HEK293 (cell line): ENCODE results near the gene SSTR3.

Experiments used
- RBAK ChIP-seq: fragments of 450-650 bp; formaldehyde crosslinking; IDR thresholded peaks from 2 replicates; pipeline ENCODE4 v1.5.1; 2016; ENCODE audit warnings: missing biosample characterization, missing genetic modification characterization
- SP3 ChIP-seq: fragments of 450-650 bp; formaldehyde crosslinking; IDR thresholded peaks from 2 replicates; pipeline ENCODE4 v1.5.1; 2016; ENCODE audit warnings: missing biosample characterization, missing genetic modification characterization
- TCF7L2 ChIP-seq: IDR thresholded peaks from 2 replicates; pipeline ENCODE4 v1.6.1; 2011; ENCODE audit warnings: low read depth, mild to moderate bottlenecking, inconsistent platforms, low read length, moderate library complexity, borderline replicate concordance
- ZFP3 ChIP-seq: fragments of 450-650 bp; formaldehyde crosslinking; IDR thresholded peaks from 2 replicates; pipeline ENCODE4 v1.5.1; 2016; ENCODE audit warnings: low read depth, missing biosample characterization, missing genetic modification characterization
- ZNF24 ChIP-seq: fragments of 450-650 bp; formaldehyde crosslinking; IDR thresholded peaks from 2 replicates; pipeline ENCODE4 v1.5.1; 2016; ENCODE audit warnings: missing biosample characterization, missing genetic modification characterization
- ZNF274 ChIP-seq, 2 experiments: fragments of 200-500 bp in 1 of 2; fragments of 450-650 bp in 1 of 2; sonication (Bioruptor generic) in 1 of 2; formaldehyde crosslinking in 1 of 2; IDR thresholded peaks; 2 replicates each; pipeline versions ENCODE4 v1.5.1 to v1.6.1; 2014 to 2016; ENCODE audit warnings: borderline replicate concordance in 1 of 2, inconsistent platforms in 1 of 2, low read length in 1 of 2, missing biosample characterization in 1 of 2, missing genetic modification characterization in 1 of 2
- ZNF544 ChIP-seq: fragments of 450-650 bp; formaldehyde crosslinking; IDR thresholded peaks from 2 replicates; pipeline ENCODE4 v1.5.0; 2017; ENCODE audit warnings: missing biosample characterization, missing genetic modification characterization
- ZSCAN4 ChIP-seq: fragments of 450-650 bp; formaldehyde crosslinking; IDR thresholded peaks from 2 replicates; pipeline ENCODE4 v1.5.1; 2017; ENCODE audit warnings: missing biosample characterization, missing genetic modification characterization
- TF ChIP-seq, protein P1 (sequence below): fragments of 450-650 bp; formaldehyde crosslinking; IDR thresholded peaks from 2 replicates; pipeline ENCODE4 v1.5.1; 2017; ENCODE audit warnings: missing biosample characterization, missing genetic modification characterization
- TF ChIP-seq, protein P2 (sequence below): fragments of 450-650 bp; IDR thresholded peaks from 2 replicates; pipeline ENCODE4 v1.5.1; 2018; ENCODE audit warnings: missing biosample characterization, missing genetic modification characterization
- TF ChIP-seq, protein P3 (sequence below): fragments of 450-650 bp; formaldehyde crosslinking; IDR thresholded peaks from 2 replicates; pipeline ENCODE4 v1.5.1; 2016; ENCODE audit warnings: missing biosample characterization, missing genetic modification characterization
- TF ChIP-seq, protein P4 (sequence below): fragments of 450-650 bp; formaldehyde crosslinking; IDR thresholded peaks from 2 replicates; pipeline ENCODE4 v1.5.1; 2016; ENCODE audit warnings: missing biosample characterization, missing genetic modification characterization

DNA sequence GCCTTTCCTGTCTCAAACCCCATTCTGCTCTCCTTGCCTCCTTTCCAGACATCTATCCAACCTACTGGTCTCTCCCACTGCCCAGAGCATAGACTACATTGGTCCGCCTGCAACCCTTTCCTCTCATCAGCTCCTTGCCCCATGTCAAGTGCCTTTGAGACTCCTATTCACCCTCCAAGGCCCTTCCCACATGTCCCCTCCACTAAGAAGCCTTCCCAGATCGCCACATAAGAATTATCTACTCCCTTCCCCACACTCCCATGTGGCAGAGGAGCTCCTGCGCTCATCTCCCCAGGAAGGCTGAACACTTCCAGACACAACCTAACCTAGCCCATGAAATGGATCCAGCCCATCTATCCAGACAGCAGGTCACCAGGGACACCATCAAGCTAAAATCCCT is 34.5 kb downstream of the SSTR3 start:
- no peak for TF ChIP-seq RBAK (tag by site-specific recombination)
- no peak for TF ChIP-seq ZNF24
- TF ChIP-seq, protein P1, sequence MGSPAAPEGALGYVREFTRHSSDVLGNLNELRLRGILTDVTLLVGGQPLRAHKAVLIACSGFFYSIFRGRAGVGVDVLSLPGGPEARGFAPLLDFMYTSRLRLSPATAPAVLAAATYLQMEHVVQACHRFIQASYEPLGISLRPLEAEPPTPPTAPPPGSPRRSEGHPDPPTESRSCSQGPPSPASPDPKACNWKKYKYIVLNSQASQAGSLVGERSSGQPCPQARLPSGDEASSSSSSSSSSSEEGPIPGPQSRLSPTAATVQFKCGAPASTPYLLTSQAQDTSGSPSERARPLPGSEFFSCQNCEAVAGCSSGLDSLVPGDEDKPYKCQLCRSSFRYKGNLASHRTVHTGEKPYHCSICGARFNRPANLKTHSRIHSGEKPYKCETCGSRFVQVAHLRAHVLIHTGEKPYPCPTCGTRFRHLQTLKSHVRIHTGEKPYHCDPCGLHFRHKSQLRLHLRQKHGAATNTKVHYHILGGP (tag by site-specific recombination), result no peak
- TF ChIP-seq ZFP3 (tag by site-specific recombination), result peak; percentile 92
- TF ChIP-seq ZSCAN4 (tag by site-specific recombination), result no peak
- TF ChIP-seq, protein P2, sequence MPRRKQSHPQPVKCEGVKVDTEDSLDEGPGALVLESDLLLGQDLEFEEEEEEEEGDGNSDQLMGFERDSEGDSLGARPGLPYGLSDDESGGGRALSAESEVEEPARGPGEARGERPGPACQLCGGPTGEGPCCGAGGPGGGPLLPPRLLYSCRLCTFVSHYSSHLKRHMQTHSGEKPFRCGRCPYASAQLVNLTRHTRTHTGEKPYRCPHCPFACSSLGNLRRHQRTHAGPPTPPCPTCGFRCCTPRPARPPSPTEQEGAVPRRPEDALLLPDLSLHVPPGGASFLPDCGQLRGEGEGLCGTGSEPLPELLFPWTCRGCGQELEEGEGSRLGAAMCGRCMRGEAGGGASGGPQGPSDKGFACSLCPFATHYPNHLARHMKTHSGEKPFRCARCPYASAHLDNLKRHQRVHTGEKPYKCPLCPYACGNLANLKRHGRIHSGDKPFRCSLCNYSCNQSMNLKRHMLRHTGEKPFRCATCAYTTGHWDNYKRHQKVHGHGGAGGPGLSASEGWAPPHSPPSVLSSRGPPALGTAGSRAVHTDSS, result no peak
- TF ChIP-seq ZNF544 (tag by site-specific recombination), result no peak
- TF ChIP-seq TCF7L2, result no peak
- TF ChIP-seq, protein P3, sequence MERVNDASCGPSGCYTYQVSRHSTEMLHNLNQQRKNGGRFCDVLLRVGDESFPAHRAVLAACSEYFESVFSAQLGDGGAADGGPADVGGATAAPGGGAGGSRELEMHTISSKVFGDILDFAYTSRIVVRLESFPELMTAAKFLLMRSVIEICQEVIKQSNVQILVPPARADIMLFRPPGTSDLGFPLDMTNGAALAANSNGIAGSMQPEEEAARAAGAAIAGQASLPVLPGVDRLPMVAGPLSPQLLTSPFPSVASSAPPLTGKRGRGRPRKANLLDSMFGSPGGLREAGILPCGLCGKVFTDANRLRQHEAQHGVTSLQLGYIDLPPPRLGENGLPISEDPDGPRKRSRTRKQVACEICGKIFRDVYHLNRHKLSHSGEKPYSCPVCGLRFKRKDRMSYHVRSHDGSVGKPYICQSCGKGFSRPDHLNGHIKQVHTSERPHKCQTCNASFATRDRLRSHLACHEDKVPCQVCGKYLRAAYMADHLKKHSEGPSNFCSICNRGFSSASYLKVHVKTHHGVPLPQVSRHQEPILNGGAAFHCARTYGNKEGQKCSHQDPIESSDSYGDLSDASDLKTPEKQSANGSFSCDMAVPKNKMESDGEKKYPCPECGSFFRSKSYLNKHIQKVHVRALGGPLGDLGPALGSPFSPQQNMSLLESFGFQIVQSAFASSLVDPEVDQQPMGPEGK (tag by site-specific recombination), result no peak
- no peak for TF ChIP-seq ZNF274 (IDR thresholded peaks at IDR 0.05; ENCODE audit: low read length)
- TF ChIP-seq ZNF274 (tag by site-specific recombination; IDR thresholded peaks at IDR 0.05; ENCODE audit: borderline replicate concordance), result no peak
- no peak for TF ChIP-seq SP3 (tag by site-specific recombination)
- TF ChIP-seq, protein P4, sequence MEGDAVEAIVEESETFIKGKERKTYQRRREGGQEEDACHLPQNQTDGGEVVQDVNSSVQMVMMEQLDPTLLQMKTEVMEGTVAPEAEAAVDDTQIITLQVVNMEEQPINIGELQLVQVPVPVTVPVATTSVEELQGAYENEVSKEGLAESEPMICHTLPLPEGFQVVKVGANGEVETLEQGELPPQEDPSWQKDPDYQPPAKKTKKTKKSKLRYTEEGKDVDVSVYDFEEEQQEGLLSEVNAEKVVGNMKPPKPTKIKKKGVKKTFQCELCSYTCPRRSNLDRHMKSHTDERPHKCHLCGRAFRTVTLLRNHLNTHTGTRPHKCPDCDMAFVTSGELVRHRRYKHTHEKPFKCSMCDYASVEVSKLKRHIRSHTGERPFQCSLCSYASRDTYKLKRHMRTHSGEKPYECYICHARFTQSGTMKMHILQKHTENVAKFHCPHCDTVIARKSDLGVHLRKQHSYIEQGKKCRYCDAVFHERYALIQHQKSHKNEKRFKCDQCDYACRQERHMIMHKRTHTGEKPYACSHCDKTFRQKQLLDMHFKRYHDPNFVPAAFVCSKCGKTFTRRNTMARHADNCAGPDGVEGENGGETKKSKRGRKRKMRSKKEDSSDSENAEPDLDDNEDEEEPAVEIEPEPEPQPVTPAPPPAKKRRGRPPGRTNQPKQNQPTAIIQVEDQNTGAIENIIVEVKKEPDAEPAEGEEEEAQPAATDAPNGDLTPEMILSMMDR (tag by site-specific recombination), result no peak
